HCT116 (cell line): ENCODE results near the gene CMBL. TPM values are rescaled to one million over a fixed set of nuclear protein-coding genes. Genes with fewer than 3 reads are reported as not detected.

Experiments
- ATAC-seq: fragments of 200-7000 bp; cut with Tn5 transposase; 2 replicates; pipeline ENCODE4 v1.9.1; 2020; ENCODE audit warnings: mild to moderate bottlenecking, moderate library complexity
- BruUV-seq: library from RNA; stranded (reverse); fragments of 400-500 nt; replicated peaks from 2 replicates; lab custom pipeline; 2021; lab: Mats Ljungman, UMichigan
- CTCF ChIA-PET: fragments of 300-600 bp; sonication (Branson Sonifier 250); formaldehyde crosslinking; loops from one replicate; lab custom pipeline; 2021; ENCODE audit warnings: antibody characterized with exemption; lab: Charles Lee
- POLR2A ChIA-PET: fragments of 300-600, 350-600 bp; sonication (Branson Sonifier 250); formaldehyde crosslinking; loops from one replicate; lab custom pipeline; 2021; ENCODE audit warnings: antibody characterized with exemption; lab: Charles Lee
- RAD21 ChIA-PET, 2 experiments: fragments of 300-600 bp; sonication (Branson Sonifier 250); formaldehyde crosslinking; loops; one replicate each; lab custom pipeline; 2023; ENCODE audit warnings: low total read pairs in 2 of 2; ENCODE audit not compliant: uncharacterized antibody in 2 of 2, unreplicated experiment in 2 of 2, low non-redundant PET in 1 of 2; lab: Charles Lee
- DNase-seq: peaks from one replicate; pipeline ENCODE4 v3.0.0-alpha.2; 2010; ENCODE audit warnings: low read depth, low spot score
- H2AFZ ChIP-seq: fragments of 200-600 bp; shearing (Covaris generic), sonication (generic); 2 replicates; pipeline ENCODE4 v1.6.1; 2017; ENCODE audit warnings: low read depth, mixed run types, mixed read lengths, antibody characterized with exemption, low read length; ENCODE audit not compliant: poor library complexity, severe bottlenecking
- H3K27ac ChIP-seq: 2 replicates; pipeline ENCODE4 v1.5.1; 2012; ENCODE audit warnings: low read depth, low read length
- H3K27me3 ChIP-seq: fragments of 200-600 bp; sonication (generic); 2 replicates; pipeline ENCODE4 v1.6.1; 2016; ENCODE audit warnings: mixed run types, low read length, mixed read lengths; ENCODE audit not compliant: insufficient read depth
- H3K36me3 ChIP-seq, 2 experiments: fragments of 200-500 bp in 1 of 2; fragments of 200-600 bp in 1 of 2; sonication (Bioruptor generic) in 1 of 2; sonication (generic) in 1 of 2; 2 replicates each; pipeline versions ENCODE4 v1.5.1 to v1.6.1; 2014 to 2016; ENCODE audit warnings: low read length in 2 of 2, inconsistent platforms in 1 of 2, mixed read lengths in 1 of 2, mixed run types in 1 of 2; ENCODE audit not compliant: insufficient read depth in 2 of 2, control insufficient read depth in 1 of 2
- H3K4me1 ChIP-seq, 2 experiments: fragments of 200-600 bp in 1 of 2; sonication (generic) in 1 of 2; 2 replicates each; pipeline versions ENCODE4 v1.5.1 to v1.6.1; 2012 to 2017; ENCODE audit warnings: low read length in 2 of 2, inconsistent platforms in 1 of 2, mild to moderate bottlenecking in 1 of 2, mixed read lengths in 1 of 2, mixed run types in 1 of 2, moderate library complexity in 1 of 2; ENCODE audit not compliant: insufficient read depth in 2 of 2, control insufficient read depth in 1 of 2
- H3K4me2 ChIP-seq: fragments of 200-600 bp; sonication (generic); 2 replicates; pipeline ENCODE4 v1.6.1; 2017; ENCODE audit warnings: mixed run types, low read length, mixed read lengths
- H3K4me3 ChIP-seq, 2 experiments: fragments of 200-600 bp in 1 of 2; sonication (generic) in 1 of 2; replicated peaks in 1 of 2; 2 replicates each; pipeline ENCODE4 v1.5.1; 2011 to 2016; ENCODE audit warnings: low read length in 2 of 2, control low read depth in 1 of 2, low read depth in 1 of 2, mild to moderate bottlenecking in 1 of 2, mixed read lengths in 1 of 2, mixed run types in 1 of 2
- H3K79me2 ChIP-seq: fragments of 200-600 bp; sonication (generic); 2 replicates; pipeline ENCODE4 v1.6.1; 2017; ENCODE audit warnings: mild to moderate bottlenecking, mixed run types, low read length, moderate library complexity, mixed read lengths; ENCODE audit not compliant: insufficient read depth
- H3K9ac ChIP-seq: fragments of 200-600 bp; sonication (generic); 2 replicates; pipeline ENCODE4 v1.6.1; 2016; ENCODE audit warnings: low read length, mixed read lengths
- H3K9me2 ChIP-seq: fragments of 200-600 bp; sonication (generic), shearing (Covaris generic); 2 replicates; pipeline ENCODE4 v1.6.1; 2017; ENCODE audit warnings: mixed run types, mild to moderate bottlenecking, moderate library complexity; ENCODE audit not compliant: insufficient read depth
- H3K9me3 ChIP-seq, 2 experiments: fragments of 200-500 bp in 1 of 2; fragments of 200-600 bp in 1 of 2; sonication (Bioruptor generic) in 1 of 2; sonication (generic) in 1 of 2; 2 replicates each; pipeline ENCODE4 v1.6.1; 2014 to 2017; ENCODE audit warnings: low read length in 2 of 2, mixed read lengths in 2 of 2, inconsistent platforms in 1 of 2, low read depth in 1 of 2, mild to moderate bottlenecking in 1 of 2, mixed run types in 1 of 2, moderate library complexity in 1 of 2; ENCODE audit not compliant: control insufficient read depth in 1 of 2, insufficient read depth in 1 of 2
- H4K20me1 ChIP-seq: fragments of 200-600 bp; sonication (generic), shearing (Covaris generic); 2 replicates; pipeline ENCODE4 v1.6.1; 2017; ENCODE audit warnings: mixed run types, mild to moderate bottlenecking, moderate library complexity; ENCODE audit not compliant: insufficient read depth
- CBX3 ChIP-seq: IDR thresholded peaks from 2 replicates; pipeline ENCODE4 v1.6.1; 2012; ENCODE audit warnings: low read depth
- POLR2A ChIP-seq: IDR thresholded peaks from 2 replicates; pipeline ENCODE4 v1.7.0; 2011; ENCODE audit warnings: borderline replicate concordance; ENCODE audit not compliant: insufficient read depth, insufficient read length; ENCODE audit errors: extremely low read depth
- POLR2AphosphoS5 ChIP-seq: IDR thresholded peaks from 2 replicates; pipeline ENCODE4 v1.6.1; 2011; ENCODE audit warnings: mild to moderate bottlenecking, low read depth, low read length, moderate library complexity
- SIN3A ChIP-seq: IDR thresholded peaks from 2 replicates; pipeline ENCODE4 v1.6.1; 2012; ENCODE audit warnings: low read depth
- SP1 ChIP-seq: IDR thresholded peaks from 2 replicates; pipeline ENCODE4 v1.6.1; 2012; ENCODE audit warnings: low read depth
- YY1 ChIP-seq: IDR thresholded peaks from 2 replicates; pipeline ENCODE4 v1.6.1; 2011; ENCODE audit warnings: low read length, low read depth, moderate library complexity, mild to moderate bottlenecking; ENCODE audit not compliant: insufficient replicate concordance; ENCODE audit errors: extremely low read depth
- ZBTB33 ChIP-seq: IDR thresholded peaks from 2 replicates; pipeline ENCODE4 v1.6.1; 2011; ENCODE audit warnings: mild to moderate bottlenecking, low read length, moderate library complexity; ENCODE audit not compliant: insufficient replicate concordance; ENCODE audit errors: extremely low read depth
- ZFX ChIP-seq: fragments of 450-650 bp; IDR thresholded peaks from 2 replicates; pipeline ENCODE4 v1.6.1; 2017
- intact Hi-C: fragments of 100-400 bp; cut with micrococcal nuclease; formaldehyde crosslinking; loops from 2 replicates; pipeline ENCODE4 v1.10.0; 2022
- total RNA-seq: library from RNA; stranded (reverse); gene quantifications from one replicate; pipeline ENCODE4 v1.2.1, GENCODE V29; 2021; ENCODE audit not compliant: unreplicated experiment
- TF ChIP-seq, protein P1 (sequence below): IDR thresholded peaks from 2 replicates; pipeline ENCODE4 v1.6.1; 2012
- TF ChIP-seq, protein P2 (sequence below): IDR thresholded peaks from 2 replicates; pipeline ENCODE4 v1.6.1; 2012; ENCODE audit warnings: low read depth

Gene CMBL
- total RNA-seq, 1 experiment from 2014 or later, result 51.0 TPM

GRCh38 chr5:10353241-10354047 lies 45.7 kb upstream of the CMBL start, which contains the start of gene MARCHF6:
Gene MARCHF6, plus strand, starts transcription at chr5:10353695. Its CDS starts 204 bp downstream, at chr5:10353899.
- POLR2A ChIA-PET, result interaction anchor here (0.6 to 2.9 kb wide), 11 partner anchors 9 to 80 kb away, joined by 3 to 14 read pairs (median 4); no protein-coding TSS in a partner anchor
- Histone ChIP-seq H4K20me1 (no peaks in the 10 kb centered on the region; the same call in 1 of the 2 replicates), H3K4me2 (peak within 1 kb of the TSS; percentile 90), H3K4me1 (peaks cover 20 to 34% of the 10 kb centered on the region in 2 experiments), H3K36me3 (no peaks in the 10 kb centered on the region)
- peak; percentile 83 for DNase-seq
- intact Hi-C loops, result no loop called here
- no peak for TF ChIP-seq ZBTB33
- peak; percentile 98 for TF ChIP-seq SIN3A
- peak; percentile 98 for TF ChIP-seq POLR2AphosphoS5
- TF ChIP-seq, protein P1, sequence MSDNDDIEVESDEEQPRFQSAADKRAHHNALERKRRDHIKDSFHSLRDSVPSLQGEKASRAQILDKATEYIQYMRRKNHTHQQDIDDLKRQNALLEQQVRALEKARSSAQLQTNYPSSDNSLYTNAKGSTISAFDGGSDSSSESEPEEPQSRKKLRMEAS, result peak; percentile 84
- TF ChIP-seq, protein P2, sequence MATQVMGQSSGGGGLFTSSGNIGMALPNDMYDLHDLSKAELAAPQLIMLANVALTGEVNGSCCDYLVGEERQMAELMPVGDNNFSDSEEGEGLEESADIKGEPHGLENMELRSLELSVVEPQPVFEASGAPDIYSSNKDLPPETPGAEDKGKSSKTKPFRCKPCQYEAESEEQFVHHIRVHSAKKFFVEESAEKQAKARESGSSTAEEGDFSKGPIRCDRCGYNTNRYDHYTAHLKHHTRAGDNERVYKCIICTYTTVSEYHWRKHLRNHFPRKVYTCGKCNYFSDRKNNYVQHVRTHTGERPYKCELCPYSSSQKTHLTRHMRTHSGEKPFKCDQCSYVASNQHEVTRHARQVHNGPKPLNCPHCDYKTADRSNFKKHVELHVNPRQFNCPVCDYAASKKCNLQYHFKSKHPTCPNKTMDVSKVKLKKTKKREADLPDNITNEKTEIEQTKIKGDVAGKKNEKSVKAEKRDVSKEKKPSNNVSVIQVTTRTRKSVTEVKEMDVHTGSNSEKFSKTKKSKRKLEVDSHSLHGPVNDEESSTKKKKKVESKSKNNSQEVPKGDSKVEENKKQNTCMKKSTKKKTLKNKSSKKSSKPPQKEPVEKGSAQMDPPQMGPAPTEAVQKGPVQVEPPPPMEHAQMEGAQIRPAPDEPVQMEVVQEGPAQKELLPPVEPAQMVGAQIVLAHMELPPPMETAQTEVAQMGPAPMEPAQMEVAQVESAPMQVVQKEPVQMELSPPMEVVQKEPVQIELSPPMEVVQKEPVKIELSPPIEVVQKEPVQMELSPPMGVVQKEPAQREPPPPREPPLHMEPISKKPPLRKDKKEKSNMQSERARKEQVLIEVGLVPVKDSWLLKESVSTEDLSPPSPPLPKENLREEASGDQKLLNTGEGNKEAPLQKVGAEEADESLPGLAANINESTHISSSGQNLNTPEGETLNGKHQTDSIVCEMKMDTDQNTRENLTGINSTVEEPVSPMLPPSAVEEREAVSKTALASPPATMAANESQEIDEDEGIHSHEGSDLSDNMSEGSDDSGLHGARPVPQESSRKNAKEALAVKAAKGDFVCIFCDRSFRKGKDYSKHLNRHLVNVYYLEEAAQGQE, result no peak
- TF ChIP-seq ZFX, result peak; percentile 87
- peak; percentile 64 for TF ChIP-seq YY1
- TF ChIP-seq SP1, result peak; percentile 80
- TF ChIP-seq CBX3, result no peak
- peak; percentile 90 for TF ChIP-seq POLR2A
- TF ChIP-seq, all 23 proteins: peak for 7
- H3K79me2 ChIP-seq, result peaks cover 53% of the 10 kb centered on the region
- H3K9me2 ChIP-seq, result no peaks in the 10 kb centered on the region
- peak; percentile 85 for ATAC-seq
- ChIA-PET CTCF (interaction anchor here (1.5 to 2.0 kb wide), 2 partner anchors 11 to 69 kb away, joined by 6 to 17 read pairs; no protein-coding TSS in a partner anchor), RAD21 (interaction anchor here in 1 of 2 experiments (1.1 kb wide), 1 partner anchor 70 kb away, joined by 3 read pairs; no protein-coding TSS in a partner anchor)
- peak within 1 kb of the TSS; percentile 96 for H3K9ac ChIP-seq
- no peaks in the 10 kb centered on the region for H3K27me3 ChIP-seq
- H3K9me3 ChIP-seq, result no peaks in the 10 kb centered on the region
- H3K27ac ChIP-seq, result peak within 1 kb of the TSS; percentile 97
- no TSS peak for BruUV-seq
- H3K4me3 ChIP-seq, result peak within 1 kb of the TSS; percentile 85 to 91
- no peak within 1 kb of the TSS for H2AFZ ChIP-seq
